Colonic mucosa (tissue), 4 donors: ENCODE data around the gene IRGC. TPM values are rescaled to one million over a fixed set of nuclear protein-coding genes. Genes with fewer than 3 reads are reported as not detected.

Experiments used
- DNase-seq: peaks from one replicate; pipeline ENCODE4 v3.0.0-alpha.2; 2020
- H3K27ac ChIP-seq: fragments of 200-600 bp; one replicate; pipeline ENCODE4 v1.8.0; 2021
- H3K27me3 ChIP-seq: fragments of 200-600 bp; one replicate; pipeline ENCODE4 v1.8.0; 2021
- H3K36me3 ChIP-seq: fragments of 200-600 bp; one replicate; pipeline ENCODE4 v1.8.0; 2021
- H3K4me1 ChIP-seq: fragments of 200-600 bp; one replicate; pipeline ENCODE4 v1.8.0; 2021; ENCODE audit warnings: mild to moderate bottlenecking
- H3K4me3 ChIP-seq: fragments of 200-600 bp; one replicate; pipeline ENCODE4 v1.8.0; 2021
- H3K9ac ChIP-seq, 2 donors: one replicate each; pipeline ENCODE4 v1.7.0; 2013; ENCODE audit warnings: control low read depth in 2 of 2, low read depth in 2 of 2, low read length in 2 of 2
- H3K9me3 ChIP-seq: fragments of 200-600 bp; one replicate; pipeline ENCODE4 v1.8.0; 2021
- intact Hi-C: fragments of 100-400 bp; cut with DNase I; formaldehyde crosslinking; loops from one replicate; pipeline ENCODE4 v1.14.1; 2022
- total RNA-seq, 2 donors: library from RNA; stranded (reverse); fragmentation: NEBNext Ultra II Directional in 1 of 2; extraction: Animal tissue kit (Norgen Biotek cat#: 25700) in 1 of 2; gene quantifications; one replicate each; pipeline ENCODE4 v1.2.1, GENCODE V29; 2021
- TF ChIP-seq, protein P1 (sequence below): fragments of 200-600 bp; IDR thresholded peaks from one replicate; pipeline ENCODE4 v1.8.0; 2022; ENCODE audit warnings: antibody characterized with exemption, mild to moderate bottlenecking
- donor health status: healthy.
- donor health status: DM: no; HTN: no; CAD: no.
- donor health status: DM: no; HTN: no; CAD: no.

Gene IRGC
- total RNA-seq, 2 donors from 2014 or later, result not detected

DNA sequence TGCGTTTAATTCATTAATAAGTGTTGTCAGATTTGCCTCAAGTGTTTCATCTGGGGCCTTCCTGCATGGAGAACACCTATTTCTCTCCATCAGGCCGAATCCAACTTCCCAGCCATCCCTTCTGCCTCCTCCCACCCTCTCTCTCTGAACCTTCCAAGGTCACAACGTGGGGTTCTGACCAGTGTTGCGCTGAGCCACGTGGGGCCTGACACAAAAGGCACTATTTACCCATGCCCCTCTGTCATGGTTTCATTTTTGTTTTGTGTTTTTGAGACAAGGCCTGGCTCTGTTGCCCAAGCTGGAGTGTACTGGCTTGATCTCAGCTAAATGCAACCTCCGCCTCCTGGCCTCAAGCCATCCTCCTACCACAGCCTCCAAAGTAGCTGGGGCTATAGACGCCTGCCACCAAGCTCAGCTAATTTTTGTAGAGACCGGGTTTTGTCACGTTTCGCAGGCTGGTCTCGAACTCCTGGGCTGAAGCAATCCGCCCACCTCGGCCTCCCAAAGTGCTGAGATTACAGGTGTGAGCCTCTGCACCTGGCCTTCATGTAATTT, 8.6 kb upstream of the IRGC start:
- Histone ChIP-seq H3K9me3 (no peaks in the 10 kb centered on the region), H3K9ac (no peak overlapping the region), H3K27me3 (no peaks in the 10 kb centered on the region), H3K4me1 (no peaks in the 10 kb centered on the region), H3K4me3 (no peak overlapping the region), H3K36me3 (no peaks in the 10 kb centered on the region), H3K27ac (no peak overlapping the region)
- TF ChIP-seq, protein P1, sequence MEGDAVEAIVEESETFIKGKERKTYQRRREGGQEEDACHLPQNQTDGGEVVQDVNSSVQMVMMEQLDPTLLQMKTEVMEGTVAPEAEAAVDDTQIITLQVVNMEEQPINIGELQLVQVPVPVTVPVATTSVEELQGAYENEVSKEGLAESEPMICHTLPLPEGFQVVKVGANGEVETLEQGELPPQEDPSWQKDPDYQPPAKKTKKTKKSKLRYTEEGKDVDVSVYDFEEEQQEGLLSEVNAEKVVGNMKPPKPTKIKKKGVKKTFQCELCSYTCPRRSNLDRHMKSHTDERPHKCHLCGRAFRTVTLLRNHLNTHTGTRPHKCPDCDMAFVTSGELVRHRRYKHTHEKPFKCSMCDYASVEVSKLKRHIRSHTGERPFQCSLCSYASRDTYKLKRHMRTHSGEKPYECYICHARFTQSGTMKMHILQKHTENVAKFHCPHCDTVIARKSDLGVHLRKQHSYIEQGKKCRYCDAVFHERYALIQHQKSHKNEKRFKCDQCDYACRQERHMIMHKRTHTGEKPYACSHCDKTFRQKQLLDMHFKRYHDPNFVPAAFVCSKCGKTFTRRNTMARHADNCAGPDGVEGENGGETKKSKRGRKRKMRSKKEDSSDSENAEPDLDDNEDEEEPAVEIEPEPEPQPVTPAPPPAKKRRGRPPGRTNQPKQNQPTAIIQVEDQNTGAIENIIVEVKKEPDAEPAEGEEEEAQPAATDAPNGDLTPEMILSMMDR, result no peak
- intact Hi-C loops, result no loop called here
- no peak for DNase-seq

DNA sequence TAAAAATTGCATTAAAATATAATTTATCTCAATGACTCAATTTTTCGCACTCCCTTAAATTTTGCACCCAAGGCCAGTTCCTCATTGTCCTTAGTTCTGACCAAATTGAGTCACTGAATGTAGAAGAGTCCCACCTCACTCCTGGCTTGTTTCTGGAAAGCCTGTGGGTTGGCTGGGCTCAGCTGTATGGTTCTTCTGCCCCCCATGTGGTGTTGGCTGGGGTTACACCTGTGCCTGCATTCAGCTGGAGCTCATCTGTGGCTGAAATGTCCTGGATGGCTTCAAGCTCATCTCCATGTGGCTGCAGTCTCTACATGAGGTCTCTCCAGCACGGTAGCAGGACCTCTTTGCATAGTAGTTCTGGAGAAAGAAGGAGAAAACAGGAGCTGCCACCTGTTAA, 7.2 kb upstream of the IRGC start:
- Histone ChIP-seq H3K27ac (no peak overlapping the region), H3K27me3 (no peaks in the 10 kb centered on the region), H3K9ac (no peak overlapping the region), H3K36me3 (no peaks in the 10 kb centered on the region), H3K9me3 (no peaks in the 10 kb centered on the region), H3K4me1 (no peaks in the 10 kb centered on the region), H3K4me3 (no peak overlapping the region)
- intact Hi-C loops, result no loop called here
- DNase-seq, result no peak
- TF ChIP-seq, protein P1, result no peak

DNA sequence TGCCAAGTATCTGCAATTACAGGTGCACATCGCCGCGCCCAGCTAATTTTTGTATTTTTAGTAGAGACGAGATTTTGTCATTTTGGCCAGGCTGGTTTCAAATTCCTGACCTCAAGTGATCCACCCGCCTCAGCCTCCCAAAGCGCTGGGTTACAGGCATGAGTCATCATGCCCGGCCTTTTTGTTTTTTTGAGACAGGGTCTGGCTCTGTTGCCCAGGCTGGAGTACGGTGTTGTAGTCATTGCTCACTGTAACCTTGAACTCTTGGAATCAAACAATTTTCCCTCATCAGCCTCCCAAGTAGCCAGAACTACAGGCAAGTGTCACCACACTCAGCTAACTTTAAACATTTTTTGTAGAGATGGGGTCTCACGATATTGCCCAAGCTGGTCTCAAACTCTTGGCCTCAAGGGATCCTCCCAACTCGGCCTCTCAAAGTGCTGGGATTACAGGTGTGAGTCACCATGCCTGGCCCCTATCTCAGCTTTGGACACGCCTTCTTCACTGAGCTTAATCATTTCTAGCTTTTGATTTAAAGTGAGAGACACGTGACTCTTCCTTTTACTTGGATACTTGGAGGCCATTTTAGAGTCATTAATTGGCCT, 4.0 kb upstream of the IRGC start:
- H3K27me3 ChIP-seq, result no peaks in the 10 kb centered on the region
- no peaks in the 10 kb centered on the region for H3K36me3 ChIP-seq
- TF ChIP-seq, protein P1, result no peak
- no peak overlapping the region for H3K27ac ChIP-seq
- H3K4me1 ChIP-seq, result no peaks in the 10 kb centered on the region
- intact Hi-C loops, result no loop called here
- no peak overlapping the region for H3K9ac ChIP-seq
- H3K9me3 ChIP-seq, result no peaks in the 10 kb centered on the region
- no peak for DNase-seq
- H3K4me3 ChIP-seq, result no peak overlapping the region

DNA sequence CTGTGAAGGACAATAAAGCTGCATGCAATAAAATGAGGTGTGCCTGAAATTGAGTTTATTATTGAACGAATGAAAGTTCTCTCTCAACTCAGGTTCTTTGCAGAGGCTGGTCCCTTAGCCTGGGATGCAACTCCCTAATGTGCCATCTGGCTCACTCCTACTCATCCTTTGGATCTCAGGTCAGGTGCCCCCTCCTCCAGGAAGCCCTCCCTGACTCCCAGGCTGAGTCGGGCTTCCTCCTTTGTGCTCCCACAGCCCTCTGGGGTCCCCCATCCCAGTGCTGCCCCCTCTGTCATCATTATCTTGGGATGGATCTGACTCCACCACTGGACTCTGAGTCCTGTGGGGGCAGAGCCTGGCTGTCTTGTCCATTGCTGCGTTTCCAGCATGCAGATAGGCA, 2.7 kb upstream of the IRGC start:
- H3K9ac ChIP-seq, result no peak overlapping the region
- no peak overlapping the region for H3K27ac ChIP-seq
- DNase-seq, result no peak
- intact Hi-C loops, result no loop called here
- H3K27me3 ChIP-seq, result no peaks in the 10 kb centered on the region
- H3K36me3 ChIP-seq, result no peaks in the 10 kb centered on the region
- no peaks in the 10 kb centered on the region for H3K4me1 ChIP-seq
- TF ChIP-seq, protein P1, result no peak
- H3K9me3 ChIP-seq, result no peaks in the 10 kb centered on the region
- no peak overlapping the region for H3K4me3 ChIP-seq

DNA sequence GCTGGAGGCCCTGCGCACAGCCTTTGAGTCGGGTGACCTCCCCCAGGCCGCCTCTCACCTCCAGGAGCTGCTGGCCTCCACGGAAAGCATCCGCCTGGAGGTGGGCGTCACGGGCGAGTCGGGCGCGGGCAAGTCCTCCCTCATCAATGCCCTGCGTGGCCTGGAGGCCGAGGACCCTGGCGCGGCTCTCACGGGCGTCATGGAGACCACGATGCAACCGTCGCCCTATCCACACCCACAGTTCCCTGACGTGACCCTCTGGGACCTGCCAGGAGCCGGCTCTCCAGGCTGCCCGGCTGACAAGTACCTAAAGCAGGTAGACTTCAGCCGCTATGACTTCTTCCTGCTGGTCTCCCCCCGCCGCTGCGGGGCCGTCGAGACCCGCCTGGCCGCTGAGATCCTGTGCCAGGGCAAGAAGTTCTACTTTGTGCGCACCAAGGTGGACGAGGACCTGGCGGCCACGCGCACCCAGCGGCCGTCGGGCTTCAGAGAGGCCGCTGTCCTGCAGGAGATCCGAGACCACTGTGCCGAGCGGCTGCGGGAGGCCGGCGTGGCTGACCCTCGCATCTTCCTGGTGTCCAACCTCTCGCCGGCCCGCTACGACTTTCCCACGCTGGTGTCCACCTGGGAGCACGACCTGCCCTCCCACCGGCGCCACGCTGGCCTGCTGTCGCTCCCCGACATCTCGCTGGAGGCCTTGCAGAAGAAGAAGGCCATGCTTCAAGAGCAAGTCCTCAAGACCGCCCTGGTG, 2.9 kb downstream of the IRGC start:
- DNase-seq, result no peak
- no peak overlapping the region for H3K27ac ChIP-seq
- H3K4me1 ChIP-seq, result no peaks in the 10 kb centered on the region
- H3K27me3 ChIP-seq, result no peaks in the 10 kb centered on the region
- no peaks in the 10 kb centered on the region for H3K36me3 ChIP-seq
- TF ChIP-seq, protein P1, result no peak
- no peak overlapping the region for H3K4me3 ChIP-seq
- H3K9ac ChIP-seq, result no peak overlapping the region
- no peaks in the 10 kb centered on the region for H3K9me3 ChIP-seq
- intact Hi-C loops, result no loop called here
